H1 (cell line): Measurements from ENCODE around the gene NOTCH4. TPM values are rescaled to one million over a fixed set of nuclear protein-coding genes. Genes with fewer than 3 reads are reported as not detected.

Experiments
- ASH2L ChIP-seq: fragments of 200-600, 300-600 bp; sonication (generic); IDR thresholded peaks from one replicate; pipeline ENCODE4 v1.7.1; 2017; ENCODE audit warnings: low read length
- CBX5 ChIP-seq: fragments of 300-800, 300-1000 bp; sonication (generic); IDR thresholded peaks from 2 replicates; pipeline ENCODE4 v1.7.1; 2016; ENCODE audit warnings: antibody characterized with exemption, low read length, low read depth
- CHD1 ChIP-seq: IDR thresholded peaks from 2 replicates; pipeline ENCODE4 v1.6.1; 2012; ENCODE audit warnings: low read depth, low read length, improper control_type of control experiment
- CREB1 ChIP-seq: IDR thresholded peaks from 2 replicates; pipeline ENCODE4 v1.6.1; 2012; ENCODE audit warnings: inconsistent platforms
- CTBP2 ChIP-seq: IDR thresholded peaks from 2 replicates; pipeline ENCODE4 v1.7.0; 2011; ENCODE audit warnings: borderline replicate concordance, mild to moderate bottlenecking, moderate library complexity, mixed read lengths, low read length; ENCODE audit not compliant: insufficient read depth, insufficient read length
- EGR1 ChIP-seq: IDR thresholded peaks from 2 replicates; pipeline ENCODE4 v1.6.1; 2011; ENCODE audit warnings: low read depth, low read length, borderline replicate concordance
- GTF2F1 ChIP-seq: IDR thresholded peaks from 2 replicates; pipeline ENCODE4 v1.6.1; 2012; ENCODE audit warnings: low read depth, low read length, improper control_type of control experiment, borderline replicate concordance
- JUND ChIP-seq: IDR thresholded peaks from 2 replicates; pipeline ENCODE4 v1.6.1; 2011; ENCODE audit warnings: mild to moderate bottlenecking, improper control_type of control experiment, low read length
- RAD21 ChIP-seq, 2 experiments: IDR thresholded peaks in 1 of 2; conservative IDR thresholded peaks in 1 of 2; 2 replicates each; pipeline ENCODE4 v1.6.1; 2011; ENCODE audit warnings: low read depth in 2 of 2, low read length in 2 of 2, improper control_type of control experiment in 1 of 2, inconsistent platforms in 1 of 2, mild to moderate bottlenecking in 1 of 2, moderate library complexity in 1 of 2
- RBBP5 ChIP-seq: IDR thresholded peaks from 2 replicates; pipeline ENCODE4 v1.7.1; 2012; ENCODE audit warnings: low read depth, mild to moderate bottlenecking, inconsistent platforms, low read length, moderate library complexity, borderline replicate concordance
- RNF2 ChIP-seq: fragments of 200-900, 300-1000 bp; sonication (generic); IDR thresholded peaks from 2 replicates; pipeline ENCODE4 v1.7.1; 2016; ENCODE audit warnings: borderline replicate concordance, low read depth, mild to moderate bottlenecking, antibody characterized with exemption, low read length; ENCODE audit not compliant: poor library complexity, severe bottlenecking; ENCODE audit errors: missing control alignments
- SIN3A ChIP-seq, 2 experiments: IDR thresholded peaks in 1 of 2; conservative IDR thresholded peaks in 1 of 2; 2 replicates each; pipeline ENCODE4 v1.6.1; 2011 to 2012; ENCODE audit warnings: low read length in 2 of 2, improper control_type of control experiment in 1 of 2, low read depth in 1 of 2, mild to moderate bottlenecking in 1 of 2
- SIX5 ChIP-seq: IDR thresholded peaks from 2 replicates; pipeline ENCODE4 v1.6.1; 2011; ENCODE audit warnings: mild to moderate bottlenecking, low read depth, low read length
- SP2 ChIP-seq: IDR thresholded peaks from 2 replicates; pipeline ENCODE4 v1.6.1; 2012; ENCODE audit warnings: mild to moderate bottlenecking, low read length, inconsistent platforms
- SP4 ChIP-seq: IDR thresholded peaks from 2 replicates; pipeline ENCODE4 v1.6.1; 2012; ENCODE audit warnings: low read length, inconsistent platforms
- SUZ12 ChIP-seq: fragments of 200-600 bp; sonication (generic); IDR thresholded peaks from 2 replicates; pipeline ENCODE4 v1.6.1; 2012; ENCODE audit warnings: mild to moderate bottlenecking, inconsistent platforms, low read length, moderate library complexity, mixed read lengths
- TAF7 ChIP-seq: optimal IDR thresholded peaks from 2 replicates; pipeline ENCODE3; 2011; ENCODE audit warnings: low read depth, mild to moderate bottlenecking, inconsistent platforms, low read length, moderate library complexity, borderline replicate concordance
- TBP ChIP-seq: IDR thresholded peaks from 2 replicates; pipeline ENCODE4 v1.6.1; 2011; ENCODE audit warnings: low read depth, low read length, improper control_type of control experiment
- TCF12 ChIP-seq: IDR thresholded peaks from 2 replicates; pipeline ENCODE4 v1.6.1; 2011; ENCODE audit warnings: low read depth, mild to moderate bottlenecking, low read length
- polyA plus RNA-seq, 7 experiments: library from polyadenylated mRNA; depleted of rRNA in 3 of 7; stranded (reverse) in 5 of 7; unstranded in 2 of 7; fragments of >200 nt in 5 of 7; fragments of 200-250 nt in 2 of 7; gene quantifications; 1 replicate in 5 of 7; 2 replicates in 1 of 7; 4 replicates in 1 of 7; pipeline versions ENCODE4 v1.2.1 to v1.2.3, GENCODE V29; 2011 to 2013; ENCODE audit warnings: missing spikeins in 2 of 7, mixed read lengths in 2 of 7
- total RNA-seq: library from RNA; stranded (reverse); fragmentation: NEBNext Ultra II Directional; extraction: Animal tissue kit (Norgen Biotek cat#: 25700); gene quantifications from 2 replicates; pipeline ENCODE4 v1.2.1, GENCODE V29; 2021
- TF ChIP-seq, protein P1 (sequence below): IDR thresholded peaks from 2 replicates; pipeline ENCODE4 v1.6.1; 2012; ENCODE audit warnings: inconsistent platforms
- TF ChIP-seq, protein P2 (sequence below): IDR thresholded peaks from 2 replicates; pipeline ENCODE4 v1.6.1; 2011; ENCODE audit warnings: low read depth, mild to moderate bottlenecking, low read length; ENCODE audit not compliant: insufficient read depth

NOTCH4 gene
- total and polyA plus RNA-seq, 2 of the 8 experiments (the other 6 are each of a cell fraction or from before 2014, with no cell fraction given) = 1.9 to 2.8 TPM

DNA sequence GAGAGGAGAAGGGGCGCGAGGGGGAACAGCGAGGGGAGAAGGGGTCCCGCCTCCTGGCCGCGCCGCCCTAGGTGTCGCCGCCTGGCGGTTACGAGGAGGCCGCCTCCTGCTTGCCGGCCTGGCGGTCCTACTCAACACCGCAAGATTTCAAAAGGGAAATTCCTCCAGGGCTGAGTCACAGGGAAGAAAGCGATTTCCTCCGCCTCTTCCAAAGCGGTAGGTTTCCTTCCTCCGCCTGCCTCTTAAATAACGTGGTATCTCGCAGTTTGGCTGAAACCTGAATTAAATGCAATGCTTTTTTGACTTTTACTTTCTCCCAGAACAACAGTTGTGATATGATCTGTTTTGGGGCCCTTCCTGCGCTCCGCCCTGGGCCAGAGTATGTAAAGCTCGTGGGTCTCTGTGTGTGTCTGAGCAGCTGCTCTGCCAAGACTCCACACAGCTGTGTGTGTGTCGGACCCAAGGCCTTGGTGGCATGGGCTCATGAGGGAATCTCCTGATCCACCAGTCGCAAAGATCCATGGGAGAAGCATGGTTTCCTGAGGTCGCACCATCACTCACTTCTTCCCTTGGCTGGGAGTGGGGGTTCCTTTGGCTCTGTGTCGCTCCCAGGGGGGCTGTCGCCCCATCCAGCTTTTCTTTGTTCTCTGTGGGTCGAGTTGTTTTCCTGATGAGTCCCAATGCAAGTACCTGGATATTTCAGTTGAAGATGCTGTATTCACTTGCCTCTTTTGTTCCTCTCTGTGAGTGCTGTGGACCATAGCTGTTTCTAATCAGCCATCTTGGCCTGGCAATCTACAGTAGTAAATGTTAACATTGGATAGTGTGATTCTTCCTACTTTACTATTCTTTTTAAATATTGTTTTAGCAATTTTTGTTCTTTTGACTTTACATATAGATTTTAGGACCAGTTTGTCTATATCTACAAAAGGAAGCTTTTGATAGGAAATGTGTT is 31.6 kb upstream of the NOTCH4 start (continued):
- TF ChIP-seq TAF7 (no peak), SIN3A (conservative IDR thresholded peaks at IDR 0.05 in 1 of 2, IDR thresholded peaks at IDR 0.05 in 1 of 2; ENCODE audit: low read depth in 1 of 2, low read length in 2 of 2) (no peak), TBP (0 out of 2 replicates have a peak, but pooled peaks have one; percentile 55), RAD21 (IDR thresholded peaks at IDR 0.05 in 1 of 2, conservative IDR thresholded peaks at IDR 0.05 in 1 of 2; ENCODE audit: low read depth in 2 of 2, low read length in 2 of 2) (peak; percentile 21 to 54; a peak in 3 of 4 replicates), RBBP5 (no peak), CBX5 (no peak), TCF12 (no peak), CREB1 (0 out of 2 replicates have a peak, but pooled peaks have one; percentile 36), JUND (peak; percentile 92), SP2 (no peak), ASH2L (peak; percentile 93), CTBP2 (no peak), SUZ12 (no peak), GTF2F1 (no peak), SP4 (no peak), EGR1 (peak; percentile 25; the same call in 1 of the 2 replicates), SIX5 (no peak), CHD1 (no peak), RNF2 (no peak)
- TF ChIP-seq, protein P1, sequence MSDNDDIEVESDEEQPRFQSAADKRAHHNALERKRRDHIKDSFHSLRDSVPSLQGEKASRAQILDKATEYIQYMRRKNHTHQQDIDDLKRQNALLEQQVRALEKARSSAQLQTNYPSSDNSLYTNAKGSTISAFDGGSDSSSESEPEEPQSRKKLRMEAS = peak; percentile 77; the same call in 1 of the 2 replicates
- TF ChIP-seq, protein P2, sequence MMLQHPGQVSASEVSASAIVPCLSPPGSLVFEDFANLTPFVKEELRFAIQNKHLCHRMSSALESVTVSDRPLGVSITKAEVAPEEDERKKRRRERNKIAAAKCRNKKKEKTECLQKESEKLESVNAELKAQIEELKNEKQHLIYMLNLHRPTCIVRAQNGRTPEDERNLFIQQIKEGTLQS = no peak
